Body of pancreas (tissue), 4 donors: ENCODE results near the gene TSPAN32.

Experiments
- POLR2A ChIP-seq, 3 donors: fragments of 450-650 bp; IDR thresholded peaks; one replicate each; pipeline ENCODE4 v1.6.1; 2016; ENCODE audit warnings: antibody characterized with exemption in 3 of 3, mild to moderate bottlenecking in 2 of 3
- TF ChIP-seq, protein P1 (sequence below), 7 experiments: fragments of 450-650 bp in 4 of 7; fragments of 200-600 bp in 3 of 7; sonication (generic) in 3 of 7; IDR thresholded peaks; one replicate each; pipeline ENCODE4 v1.5.1; 2016 to 2019; ENCODE audit warnings: antibody characterized with exemption in 7 of 7

DNA sequence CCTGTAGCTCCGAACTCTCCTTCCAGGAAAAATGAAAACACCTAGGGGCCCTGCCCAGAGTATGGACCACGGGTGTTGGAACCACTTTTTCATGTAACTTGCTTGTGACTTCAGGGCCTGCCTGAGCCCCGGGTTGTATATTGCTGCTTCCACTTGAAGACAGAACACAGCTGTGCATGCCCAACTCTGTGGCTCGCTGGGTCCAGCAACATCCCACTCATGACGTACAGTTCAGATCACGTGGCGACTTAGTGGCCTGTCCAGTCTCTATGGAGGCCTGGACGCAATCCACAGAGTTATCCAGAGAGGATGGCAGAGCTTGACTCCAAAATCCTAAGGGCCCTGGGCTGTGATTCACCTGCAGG is 6.9 kb upstream of the TSPAN32 start:
- TF ChIP-seq, protein P1, sequence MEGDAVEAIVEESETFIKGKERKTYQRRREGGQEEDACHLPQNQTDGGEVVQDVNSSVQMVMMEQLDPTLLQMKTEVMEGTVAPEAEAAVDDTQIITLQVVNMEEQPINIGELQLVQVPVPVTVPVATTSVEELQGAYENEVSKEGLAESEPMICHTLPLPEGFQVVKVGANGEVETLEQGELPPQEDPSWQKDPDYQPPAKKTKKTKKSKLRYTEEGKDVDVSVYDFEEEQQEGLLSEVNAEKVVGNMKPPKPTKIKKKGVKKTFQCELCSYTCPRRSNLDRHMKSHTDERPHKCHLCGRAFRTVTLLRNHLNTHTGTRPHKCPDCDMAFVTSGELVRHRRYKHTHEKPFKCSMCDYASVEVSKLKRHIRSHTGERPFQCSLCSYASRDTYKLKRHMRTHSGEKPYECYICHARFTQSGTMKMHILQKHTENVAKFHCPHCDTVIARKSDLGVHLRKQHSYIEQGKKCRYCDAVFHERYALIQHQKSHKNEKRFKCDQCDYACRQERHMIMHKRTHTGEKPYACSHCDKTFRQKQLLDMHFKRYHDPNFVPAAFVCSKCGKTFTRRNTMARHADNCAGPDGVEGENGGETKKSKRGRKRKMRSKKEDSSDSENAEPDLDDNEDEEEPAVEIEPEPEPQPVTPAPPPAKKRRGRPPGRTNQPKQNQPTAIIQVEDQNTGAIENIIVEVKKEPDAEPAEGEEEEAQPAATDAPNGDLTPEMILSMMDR (IDR thresholded peaks at IDR 0.05) = no peak
- no peak for TF ChIP-seq POLR2A (IDR thresholded peaks at IDR 0.05)
